Activated naive CD8-positive, alpha-beta T cell (primary cell): ENCODE measurements around the gene PRR14L.
A peak's percentile ranks its signal among the peaks of the same experiment; 100 is the strongest.
"Not testable (repeated sequence)": the region's sequence is repeated elsewhere in the genome, so short reads cannot be mapped to it uniquely, and the experiment has no call there.

ENCODE experiments used
- H3K27ac Mint-ChIP-seq: one replicate; pipeline ENCODE4 v1.8.0; 2021; ENCODE audit warnings: mixed read lengths
- H3K27me3 Mint-ChIP-seq: one replicate; pipeline ENCODE4 v1.8.0; 2021; ENCODE audit warnings: mixed read lengths
- H3K36me3 Mint-ChIP-seq: one replicate; pipeline ENCODE4 v1.8.0; 2021; ENCODE audit warnings: mixed read lengths
- H3K4me1 Mint-ChIP-seq: one replicate; pipeline ENCODE4 v1.8.0; 2021; ENCODE audit warnings: low read depth, mixed read lengths
- H3K4me3 Mint-ChIP-seq: one replicate; pipeline ENCODE4 v1.8.0; 2021; ENCODE audit warnings: mild to moderate bottlenecking, mixed read lengths
- H3K9me3 Mint-ChIP-seq: one replicate; pipeline ENCODE4 v1.8.0; 2021; ENCODE audit warnings: low read depth, mixed read lengths

Gene PRR14L

GRCh38 chr22:31749636-31750364 is at the start of gene PRR14L:
Gene PRR14L (minus strand): TSS chr22:31750132. CDS start chr22:31738860, 11,272 bp downstream.
- peak within 1 kb of the TSS; percentile 96 for H3K27ac Mint-ChIP-seq
- no peaks in the 10 kb centered on the region for H3K36me3 Mint-ChIP-seq
- H3K4me1 Mint-ChIP-seq, result peaks cover 55% of the 10 kb centered on the region
- H3K4me3 Mint-ChIP-seq, result peak within 1 kb of the TSS; percentile 97
- H3K9me3 Mint-ChIP-seq, result no peaks in the 10 kb centered on the region
- no peaks in the 10 kb centered on the region for H3K27me3 Mint-ChIP-seq

- not testable (repeated sequence) for H3K9me3 Mint-ChIP-seq, H3K4me3 Mint-ChIP-seq, H3K27ac Mint-ChIP-seq, H3K27me3 Mint-ChIP-seq, H3K4me1 Mint-ChIP-seq, H3K36me3 Mint-ChIP-seq
These were observed 49.4 kb upstream of the PRR14L start for GRCh38 chr22:31799358-31799757.

- H3K4me3 Mint-ChIP-seq, result no peak overlapping the region
- no peaks in the 10 kb centered on the region for H3K36me3 Mint-ChIP-seq
- H3K27me3 Mint-ChIP-seq, result no peaks in the 10 kb centered on the region
These were observed 40.3 kb upstream of the PRR14L start for GRCh38 chr22:31790240-31790639.

GRCh38 chr22:31789803-31790202 is 39.9 kb upstream of the PRR14L start:
- Mint-ChIP-seq H3K9me3 (no peaks in the 10 kb centered on the region), H3K4me3 (no peak overlapping the region), H3K4me1 (no peaks in the 10 kb centered on the region), H3K36me3 (no peaks in the 10 kb centered on the region), H3K27me3 (no peaks in the 10 kb centered on the region), H3K27ac (no peak overlapping the region)

More at GRCh38 chr22:31790240-31790639, 40.3 kb upstream of the PRR14L start:
- Mint-ChIP-seq H3K9me3 (no peaks in the 10 kb centered on the region), H3K27ac (no peak overlapping the region), H3K4me1 (no peaks in the 10 kb centered on the region)

GRCh38 chr22:31776231-31776630 is 26.3 kb upstream of the PRR14L start:
- H3K9me3 Mint-ChIP-seq, result no peaks in the 10 kb centered on the region
- no peaks in the 10 kb centered on the region for H3K27me3 Mint-ChIP-seq
- no peak overlapping the region for H3K4me3 Mint-ChIP-seq
- H3K4me1 Mint-ChIP-seq, result no peaks in the 10 kb centered on the region
- H3K36me3 Mint-ChIP-seq, result peaks cover 8% of the 10 kb centered on the region
- H3K27ac Mint-ChIP-seq, result no peak overlapping the region

- H3K4me3 Mint-ChIP-seq, result no peak overlapping the region
- peaks cover 9% of the 10 kb centered on the region for H3K36me3 Mint-ChIP-seq
- H3K9me3 Mint-ChIP-seq, result no peaks in the 10 kb centered on the region
- H3K4me1 Mint-ChIP-seq, result no peaks in the 10 kb centered on the region
- no peak overlapping the region for H3K27ac Mint-ChIP-seq
- H3K27me3 Mint-ChIP-seq, result no peaks in the 10 kb centered on the region
These were observed 23.5 kb upstream of the PRR14L start for GRCh38 chr22:31773416-31773815.

- H3K4me3 Mint-ChIP-seq, result no peak overlapping the region
- peaks cover 8% of the 10 kb centered on the region for H3K36me3 Mint-ChIP-seq
- H3K27me3 Mint-ChIP-seq, result no peaks in the 10 kb centered on the region
- no peaks in the 10 kb centered on the region for H3K4me1 Mint-ChIP-seq
- H3K27ac Mint-ChIP-seq, result no peak overlapping the region
- H3K9me3 Mint-ChIP-seq, result no peaks in the 10 kb centered on the region
These were observed 18.6 kb upstream of the PRR14L start for GRCh38 chr22:31768422-31769059.

- peaks cover 8% of the 10 kb centered on the region for H3K36me3 Mint-ChIP-seq
- H3K4me3 Mint-ChIP-seq, result no peak overlapping the region
- H3K27ac Mint-ChIP-seq, result no peak overlapping the region
- no peaks in the 10 kb centered on the region for H3K4me1 Mint-ChIP-seq
- H3K27me3 Mint-ChIP-seq, result no peaks in the 10 kb centered on the region
- no peaks in the 10 kb centered on the region for H3K9me3 Mint-ChIP-seq
These were observed 14.9 kb upstream of the PRR14L start for GRCh38 chr22:31764785-31765184.

- not testable (repeated sequence) for H3K9me3 Mint-ChIP-seq, H3K27ac Mint-ChIP-seq, H3K36me3 Mint-ChIP-seq, H3K4me3 Mint-ChIP-seq, H3K27me3 Mint-ChIP-seq
- H3K4me1 Mint-ChIP-seq, result peaks cover 12% of the 10 kb centered on the region
These were observed 8.9 kb upstream of the PRR14L start for GRCh38 chr22:31758860-31759259.

GRCh38 chr22:31757265-31757664 is 7.3 kb upstream of the PRR14L start:
- Mint-ChIP-seq H3K4me1 (peaks cover 22% of the 10 kb centered on the region), H3K27me3 (no peaks in the 10 kb centered on the region), H3K4me3 (no peak overlapping the region), H3K9me3 (no peaks in the 10 kb centered on the region), H3K36me3 (no peaks in the 10 kb centered on the region), H3K27ac (no peak overlapping the region)

- peaks cover 33% of the 10 kb centered on the region for H3K4me1 Mint-ChIP-seq
- H3K36me3 Mint-ChIP-seq, result no peaks in the 10 kb centered on the region
- H3K27ac Mint-ChIP-seq, result peak overlapping the region; percentile 99
- H3K9me3 Mint-ChIP-seq, result no peaks in the 10 kb centered on the region
- H3K27me3 Mint-ChIP-seq, result no peaks in the 10 kb centered on the region
- H3K4me3 Mint-ChIP-seq, result peak overlapping the region; percentile 96
These were observed 4.9 kb upstream of the PRR14L start for GRCh38 chr22:31754813-31755212.

GRCh38 chr22:31753634-31754501 is 3.9 kb upstream of the PRR14L start, which contains the start of gene DEPDC5:
Gene DEPDC5 (plus strand): TSS chr22:31754019. CDS start chr22:31754922, 903 bp downstream.
- Mint-ChIP-seq H3K4me3 (peak within 1 kb of the TSS; percentile 96), H3K9me3 (no peaks in the 10 kb centered on the region), H3K27me3 (no peaks in the 10 kb centered on the region), H3K4me1 (peaks cover 38% of the 10 kb centered on the region), H3K27ac (peak within 1 kb of the TSS; percentile 99), H3K36me3 (no peaks in the 10 kb centered on the region)

GRCh38 chr22:31753005-31753633 is 3.2 kb upstream of the PRR14L start:
- Mint-ChIP-seq H3K27ac (peak overlapping the region; percentile 99), H3K36me3 (no peaks in the 10 kb centered on the region), H3K4me1 (peaks cover 45% of the 10 kb centered on the region), H3K4me3 (peak overlapping the region; percentile 96), H3K9me3 (no peaks in the 10 kb centered on the region), H3K27me3 (no peaks in the 10 kb centered on the region)

- Mint-ChIP-seq H3K4me3 (peak overlapping the region; percentile 96), H3K9me3 (no peaks in the 10 kb centered on the region), H3K4me1 (peaks cover 53% of the 10 kb centered on the region), H3K27me3 (no peaks in the 10 kb centered on the region), H3K36me3 (no peaks in the 10 kb centered on the region), H3K27ac (peak overlapping the region; percentile 99)
These were observed 2.3 kb upstream of the PRR14L start for GRCh38 chr22:31752096-31752847.
